Measurements from ENCODE around the gene SLC25A39.
"Not testable (repeated sequence)": the region's sequence is repeated elsewhere in the genome, so short reads cannot be mapped to it uniquely, and the experiment has no call there.

Gene SLC25A39

DNA sequence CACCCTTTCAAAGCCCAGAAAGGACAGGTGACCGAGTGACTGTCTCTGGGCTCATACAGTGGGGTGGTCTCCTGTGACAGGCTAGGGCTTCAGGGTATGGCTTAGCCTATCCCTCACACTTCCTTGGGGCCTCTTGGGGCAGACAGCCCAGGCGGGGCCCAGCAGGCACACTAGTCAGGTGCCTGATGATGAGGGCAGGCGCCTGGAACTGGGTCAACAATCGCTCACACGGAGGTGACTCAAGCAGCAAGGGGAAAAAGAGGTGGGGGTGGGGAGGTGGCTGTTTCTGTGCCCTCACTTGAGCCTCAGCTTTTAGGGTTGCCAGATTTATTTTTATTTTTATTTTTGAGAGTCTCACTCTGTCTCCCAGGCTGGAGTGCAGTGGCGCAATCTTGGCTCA lies 14.1 kb upstream of the SLC25A39 start:
- TF ChIP-seq, protein P1, sequence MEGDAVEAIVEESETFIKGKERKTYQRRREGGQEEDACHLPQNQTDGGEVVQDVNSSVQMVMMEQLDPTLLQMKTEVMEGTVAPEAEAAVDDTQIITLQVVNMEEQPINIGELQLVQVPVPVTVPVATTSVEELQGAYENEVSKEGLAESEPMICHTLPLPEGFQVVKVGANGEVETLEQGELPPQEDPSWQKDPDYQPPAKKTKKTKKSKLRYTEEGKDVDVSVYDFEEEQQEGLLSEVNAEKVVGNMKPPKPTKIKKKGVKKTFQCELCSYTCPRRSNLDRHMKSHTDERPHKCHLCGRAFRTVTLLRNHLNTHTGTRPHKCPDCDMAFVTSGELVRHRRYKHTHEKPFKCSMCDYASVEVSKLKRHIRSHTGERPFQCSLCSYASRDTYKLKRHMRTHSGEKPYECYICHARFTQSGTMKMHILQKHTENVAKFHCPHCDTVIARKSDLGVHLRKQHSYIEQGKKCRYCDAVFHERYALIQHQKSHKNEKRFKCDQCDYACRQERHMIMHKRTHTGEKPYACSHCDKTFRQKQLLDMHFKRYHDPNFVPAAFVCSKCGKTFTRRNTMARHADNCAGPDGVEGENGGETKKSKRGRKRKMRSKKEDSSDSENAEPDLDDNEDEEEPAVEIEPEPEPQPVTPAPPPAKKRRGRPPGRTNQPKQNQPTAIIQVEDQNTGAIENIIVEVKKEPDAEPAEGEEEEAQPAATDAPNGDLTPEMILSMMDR (conservative IDR thresholded peaks at IDR 0.05; ENCODE audit: low read depth, low read length): no peak
- DNase-seq (ENCODE audit: low read depth): peak; percentile 30
- H3K4me3 ChIP-seq (ENCODE audit: low read depth, low read length): no peak overlapping the region

DNA sequence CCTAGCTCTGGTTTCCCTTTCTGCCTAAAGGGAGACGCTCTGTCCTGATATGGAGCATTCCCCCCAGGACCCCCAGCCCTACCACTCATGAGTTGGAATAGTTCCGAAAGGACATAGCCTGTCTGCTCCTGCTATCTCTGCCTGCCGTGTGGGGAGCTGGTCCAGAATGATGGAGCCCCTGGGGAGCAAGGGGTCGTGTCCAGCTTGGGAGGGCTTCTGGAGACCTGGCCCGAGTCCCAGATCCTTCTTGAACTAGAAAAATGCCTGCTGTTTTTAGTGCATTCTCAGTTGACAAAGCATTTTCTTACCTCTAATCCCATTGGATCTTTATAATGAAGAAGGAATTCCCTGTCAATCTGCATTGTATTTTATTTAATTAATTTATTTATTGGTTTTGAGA lies 11.3 kb upstream of the SLC25A39 start:
- no peak for DNase-seq (ENCODE audit: low read depth)
- no peak overlapping the region for H3K4me3 ChIP-seq (ENCODE audit: low read depth, low read length)
- TF ChIP-seq, protein P1 (conservative IDR thresholded peaks at IDR 0.05; ENCODE audit: low read depth, low read length): no peak

DNA sequence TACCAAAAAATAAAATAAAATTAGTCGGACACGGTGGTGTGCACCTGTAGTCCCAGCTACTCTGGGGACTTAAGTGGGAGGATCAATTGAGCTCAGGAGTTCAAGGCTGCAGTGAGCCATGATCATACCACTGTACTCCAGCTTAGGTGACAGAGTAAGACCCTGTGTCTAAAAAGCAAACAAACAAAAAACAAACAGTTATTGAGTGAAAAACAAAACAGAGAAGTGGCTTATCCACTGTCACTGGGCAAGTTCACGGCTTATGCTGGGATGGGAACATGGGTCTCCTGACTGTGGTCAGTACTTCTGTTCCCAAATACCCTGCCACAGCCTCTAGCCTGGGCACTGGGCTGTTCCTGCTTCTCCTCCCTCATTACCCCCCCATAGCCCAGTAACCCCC lies 10.9 kb upstream of the SLC25A39 start:
- TF ChIP-seq, protein P1 (conservative IDR thresholded peaks at IDR 0.05; ENCODE audit: low read depth, low read length): no peak
- no peak for DNase-seq (ENCODE audit: low read depth)
- H3K4me3 ChIP-seq (ENCODE audit: low read depth, low read length): no peak overlapping the region

DNA sequence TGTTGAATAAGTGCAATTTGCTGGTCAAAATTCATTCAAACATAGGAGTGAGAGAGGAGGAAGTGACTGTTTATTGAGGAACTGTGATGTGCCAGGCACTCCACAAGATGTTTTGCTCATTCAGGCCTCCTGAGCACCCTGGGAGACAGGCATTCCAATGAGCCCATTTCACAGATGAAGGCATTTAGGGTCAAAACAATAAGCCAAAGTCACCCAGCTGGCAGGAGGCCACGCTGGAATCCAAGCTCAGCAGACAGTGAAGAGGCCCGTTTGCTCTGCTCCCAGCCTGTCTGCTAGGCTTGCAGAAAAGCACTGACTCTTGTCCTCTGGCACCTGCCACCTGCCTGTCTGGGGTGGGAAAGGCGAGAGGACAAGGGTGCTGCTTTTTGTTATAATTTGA lies 10.1 kb upstream of the SLC25A39 start:
- no peak overlapping the region for H3K4me3 ChIP-seq (ENCODE audit: low read depth, low read length)
- TF ChIP-seq, protein P1 (conservative IDR thresholded peaks at IDR 0.05; ENCODE audit: low read depth, low read length): no peak
- DNase-seq (ENCODE audit: low read depth): peak; percentile 44

DNA sequence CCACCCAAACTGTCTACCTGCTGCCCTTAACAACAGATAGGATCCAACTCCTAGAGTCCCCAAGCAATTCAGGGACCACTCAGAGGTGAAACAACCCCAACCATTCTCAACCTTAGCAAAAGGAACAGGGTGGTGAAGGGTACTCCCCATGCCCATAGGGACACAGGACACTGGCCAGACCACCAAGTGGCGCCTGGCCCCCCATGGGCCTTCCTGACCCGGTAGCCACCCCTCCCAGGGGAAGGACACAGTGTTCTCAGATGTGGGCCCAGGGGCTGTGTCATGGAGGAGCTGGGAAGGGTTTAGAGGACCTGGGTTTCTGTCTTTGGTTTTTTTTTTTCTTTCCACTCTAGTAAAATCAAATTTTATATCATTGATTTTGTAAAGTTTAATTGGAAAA lies 9.7 kb upstream of the SLC25A39 start:
- H3K4me3 ChIP-seq (ENCODE audit: low read depth, low read length): no peak overlapping the region
- DNase-seq (ENCODE audit: low read depth): no peak
- TF ChIP-seq, protein P1 (conservative IDR thresholded peaks at IDR 0.05; ENCODE audit: low read depth, low read length): no peak

DNA sequence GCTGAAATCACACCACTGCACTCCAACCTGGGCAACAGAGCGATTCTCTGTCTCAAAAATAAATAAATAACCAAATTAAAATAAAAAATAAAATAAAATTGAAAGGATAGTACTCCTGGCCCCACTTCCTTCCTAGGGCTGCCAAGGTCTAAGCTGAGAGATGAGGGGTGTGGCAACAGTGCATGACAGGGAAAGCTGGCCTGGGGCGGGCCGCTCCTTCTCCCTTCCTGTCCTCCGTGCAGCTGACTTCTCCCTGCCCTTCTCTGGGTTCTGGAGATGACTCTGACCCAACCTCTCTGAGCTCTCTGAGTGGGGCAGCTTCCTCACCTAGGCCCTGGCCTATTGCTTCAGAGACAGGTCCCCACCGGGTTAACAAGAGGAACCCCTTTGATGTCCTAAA lies 8.7 kb upstream of the SLC25A39 start:
- TF ChIP-seq, protein P1 (conservative IDR thresholded peaks at IDR 0.05; ENCODE audit: low read depth, low read length): no peak
- no peak for DNase-seq (ENCODE audit: low read depth)
- H3K4me3 ChIP-seq (ENCODE audit: low read depth, low read length): no peak overlapping the region

DNA sequence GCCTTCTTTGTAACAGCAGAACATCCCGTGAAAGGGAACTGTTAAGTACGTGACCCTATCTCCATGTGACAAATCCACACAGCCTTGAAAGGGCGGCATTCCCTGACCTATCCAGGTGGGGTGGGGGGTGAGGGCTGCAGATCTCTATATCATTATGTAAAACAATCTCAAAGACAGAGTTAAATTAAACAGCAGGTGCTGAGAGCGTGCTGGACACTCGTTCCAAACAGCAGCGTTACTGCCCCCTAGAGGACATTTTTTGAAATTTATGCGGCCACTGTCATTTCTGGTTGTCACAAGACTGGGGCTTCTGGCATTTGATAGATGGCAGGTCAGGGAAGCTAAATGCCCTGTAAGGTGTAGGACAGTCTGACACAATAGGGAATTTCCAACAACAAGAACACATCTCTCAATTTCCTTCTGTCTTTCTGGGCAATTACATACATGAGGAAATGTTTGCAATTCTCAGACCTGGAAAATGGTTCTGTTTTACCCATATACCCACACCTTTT lies 6.7 kb upstream of the SLC25A39 start:
- TF ChIP-seq, protein P1 (conservative IDR thresholded peaks at IDR 0.05; ENCODE audit: low read depth, low read length): peak; percentile 83
- no peak overlapping the region for H3K4me3 ChIP-seq (ENCODE audit: low read depth, low read length)

DNA sequence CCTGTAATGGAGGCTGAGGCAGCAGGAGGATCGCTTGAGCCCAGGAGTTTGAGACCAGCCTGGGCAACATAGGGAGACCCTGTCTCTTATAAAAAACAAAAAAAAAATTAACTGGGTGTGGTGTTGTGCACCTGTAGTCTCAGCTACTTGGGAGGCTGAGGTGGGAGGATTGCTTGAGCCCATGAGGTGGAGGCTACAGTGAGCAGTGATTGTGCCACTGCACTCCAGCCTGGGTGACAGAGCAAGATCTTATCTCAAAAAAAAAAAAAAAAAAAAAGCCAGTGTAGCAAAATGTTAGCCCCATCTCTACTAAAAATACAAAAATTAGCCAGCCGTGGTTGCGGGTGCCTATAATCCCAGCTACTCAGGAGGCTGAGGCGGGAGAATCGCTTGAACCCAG lies 5.6 kb upstream of the SLC25A39 start:
- DNase-seq (ENCODE audit: low read depth): not testable (repeated sequence)

More for the DNA sequence above, 6.7 kb upstream of the SLC25A39 start:
- DNase-seq (ENCODE audit: low read depth): peak; percentile 80

DNA sequence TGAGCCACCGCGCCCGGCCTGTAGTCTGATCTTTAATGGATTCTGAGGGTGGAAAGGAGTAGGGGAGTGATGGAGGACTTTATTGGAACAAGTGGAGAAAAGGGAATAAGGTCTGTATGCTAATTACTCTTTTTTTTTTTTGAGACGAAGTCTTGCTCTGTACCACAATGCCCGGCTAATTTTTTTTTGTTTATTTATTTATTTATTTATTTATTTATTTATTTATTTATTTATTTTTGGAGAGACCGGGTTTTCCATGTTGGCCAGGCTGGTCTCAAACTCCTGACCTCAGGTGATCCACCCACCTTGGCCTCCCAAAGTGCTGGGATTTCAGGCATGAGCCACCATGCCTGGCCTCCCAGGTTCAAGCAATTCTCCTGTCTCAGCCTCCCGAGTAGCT lies 4.9 kb upstream of the SLC25A39 start:
- not testable (repeated sequence) for H3K4me3 ChIP-seq (ENCODE audit: low read depth, low read length); DNase-seq (ENCODE audit: low read depth)

More for the DNA sequence above, 5.6 kb upstream of the SLC25A39 start:
- H3K4me3 ChIP-seq (ENCODE audit: low read depth, low read length): not testable (repeated sequence)
